Embryonic facial prominence (tissue), 1 donor: ENCODE data around the gene SNTG2.
"Not testable (repeated sequence)": the region's sequence is repeated elsewhere in the genome, so short reads cannot be mapped to it uniquely, and the experiment has no call there.

Experiments
- DNase-seq: peaks from one replicate; pipeline ENCODE4 v3.0.0-alpha.2; 2016; ENCODE audit errors: extremely low spot score

The SNTG2 gene

GRCh38 chr2:1091895-1092585 lies 141.4 kb downstream of the SNTG2 start:
- DNase-seq, result no peak

GRCh38 chr2:1093668-1094067 lies 143.0 kb downstream of the SNTG2 start:
- not testable (repeated sequence) for DNase-seq

GRCh38 chr2:1097101-1097500 lies 146.5 kb downstream of the SNTG2 start:
- DNase-seq, result no peak

GRCh38 chr2:1099418-1099817 lies 148.8 kb downstream of the SNTG2 start:
- no peak for DNase-seq

GRCh38 chr2:1101011-1101782 lies 150.5 kb downstream of the SNTG2 start:
- DNase-seq, result no peak

GRCh38 chr2:1101982-1102590 lies 151.4 kb downstream of the SNTG2 start:
- DNase-seq, result no peak

- DNase-seq, result no peak
Measured at GRCh38 chr2:1104364-1104763, 153.7 kb downstream of the SNTG2 start.

- DNase-seq, result not testable (repeated sequence)
Measured at GRCh38 chr2:1106344-1106743, 155.7 kb downstream of the SNTG2 start.

GRCh38 chr2:1115843-1116539 lies 165.3 kb downstream of the SNTG2 start:
- DNase-seq, result no peak

GRCh38 chr2:1117569-1117968 lies 166.9 kb downstream of the SNTG2 start:
- no peak for DNase-seq

GRCh38 chr2:1125217-1125616 lies 174.6 kb downstream of the SNTG2 start:
- DNase-seq, result no peak

- DNase-seq, result no peak
Measured at GRCh38 chr2:1125633-1126370, 175.2 kb downstream of the SNTG2 start.

GRCh38 chr2:1129982-1130381 lies 179.3 kb downstream of the SNTG2 start:
- no peak for DNase-seq

- DNase-seq, result no peak
Measured at GRCh38 chr2:1130922-1131321, 180.3 kb downstream of the SNTG2 start.

GRCh38 chr2:1132328-1132969 lies 181.8 kb downstream of the SNTG2 start:
- DNase-seq, result no peak

- DNase-seq, result not testable (repeated sequence)
Measured at GRCh38 chr2:1133896-1134295, 183.2 kb downstream of the SNTG2 start.

- DNase-seq, result no peak
Measured at GRCh38 chr2:1134629-1135028, 184.0 kb downstream of the SNTG2 start.

GRCh38 chr2:1136067-1136466 lies 185.4 kb downstream of the SNTG2 start:
- DNase-seq, result no peak

- no peak for DNase-seq
Measured at GRCh38 chr2:1136846-1137245, 186.2 kb downstream of the SNTG2 start.

- DNase-seq, result no peak
Measured at GRCh38 chr2:1137264-1137663, 186.6 kb downstream of the SNTG2 start.

- no peak for DNase-seq
Measured at GRCh38 chr2:1137913-1138391, 187.3 kb downstream of the SNTG2 start.
